Type B pancreatic cell (in vitro differentiated cells): ENCODE data around the gene CCDC183. TPM values are rescaled to one million over a fixed set of nuclear protein-coding genes. Genes with fewer than 3 reads are reported as not detected.
"Not testable (repeated sequence)": the region's sequence is repeated elsewhere in the genome, so short reads cannot be mapped to it uniquely, and the experiment has no call there.

Experiments used
- DNase-seq: peaks from one replicate; pipeline ENCODE4 v3.0.0; 2021; ENCODE audit warnings: mixed read lengths; ENCODE audit not compliant: unreplicated experiment; ENCODE audit errors: extremely low spot score
- H3K27ac Mint-ChIP-seq: 2 replicates; pipeline ENCODE4 v1.8.0; 2021; ENCODE audit warnings: mild to moderate bottlenecking, mixed read lengths
- H3K27me3 Mint-ChIP-seq: 2 replicates; pipeline ENCODE4 v1.8.0; 2021; ENCODE audit warnings: mixed read lengths
- H3K36me3 Mint-ChIP-seq: 2 replicates; pipeline ENCODE4 v1.8.0; 2021; ENCODE audit warnings: mixed read lengths
- H3K4me1 Mint-ChIP-seq: one replicate; pipeline ENCODE4 v1.8.0; 2021; ENCODE audit warnings: mixed read lengths; ENCODE audit not compliant: unreplicated experiment
- H3K4me3 Mint-ChIP-seq: 2 replicates; pipeline ENCODE4 v1.8.0; 2021; ENCODE audit warnings: mild to moderate bottlenecking, mixed read lengths
- H3K9me3 Mint-ChIP-seq: 2 replicates; pipeline ENCODE4 v1.8.0; 2021; ENCODE audit warnings: mixed read lengths
- CTCF ChIP-seq: fragments of 200-600 bp; sonication (generic); conservative IDR thresholded peaks from 2 replicates; pipeline ENCODE4 v1.5.0; 2021; ENCODE audit warnings: antibody characterized with exemption, mild to moderate bottlenecking
- total RNA-seq: library from RNA; stranded (reverse); gene quantifications from 2 replicates; pipeline ENCODE4 v1.2.1, GENCODE V29; 2021; ENCODE audit warnings: low replicate concordance

Gene CCDC183
- total RNA-seq, 1 donor from 2014 or later = 2.9 TPM

- H3K4me3 Mint-ChIP-seq = no peak overlapping the region
- no peak overlapping the region for H3K27ac Mint-ChIP-seq
Measured at GRCh38 chr9:136835932-136836904, 40.1 kb downstream of the CCDC183 start.

GRCh38 chr9:136837146-136837855 lies 41.2 kb downstream of the CCDC183 start:
- Mint-ChIP-seq H3K36me3 (no peaks in the 10 kb centered on the region), H3K27ac (no peak overlapping the region), H3K4me3 (no peak overlapping the region), H3K27me3 (no peaks in the 10 kb centered on the region), H3K4me1 (peaks cover 6% of the 10 kb centered on the region), H3K9me3 (no peaks in the 10 kb centered on the region)
- no peak for TF ChIP-seq CTCF
- DNase-seq = no peak

More at GRCh38 chr9:136835932-136836904, 40.1 kb downstream of the CCDC183 start:
- Mint-ChIP-seq H3K4me1 (peaks cover 6% of the 10 kb centered on the region), H3K9me3 (no peaks in the 10 kb centered on the region), H3K36me3 (no peaks in the 10 kb centered on the region), H3K27me3 (no peaks in the 10 kb centered on the region)
- TF ChIP-seq CTCF = no peak
- DNase-seq = no peak

- H3K4me1 Mint-ChIP-seq, DNase-seq, H3K9me3 Mint-ChIP-seq, H3K36me3 Mint-ChIP-seq, H3K27me3 Mint-ChIP-seq, H3K27ac Mint-ChIP-seq, H3K4me3 Mint-ChIP-seq: not testable (repeated sequence)
Measured at GRCh38 chr9:136837856-136838277, 41.7 kb downstream of the CCDC183 start.

- Mint-ChIP-seq H3K27ac (peak overlapping the region; percentile 36), H3K36me3 (no peaks in the 10 kb centered on the region), H3K27me3 (no peaks in the 10 kb centered on the region), H3K4me3 (peak overlapping the region; percentile 25), H3K9me3 (no peaks in the 10 kb centered on the region), H3K4me1 (peaks cover 6% of the 10 kb centered on the region)
- no peak for TF ChIP-seq CTCF
- no peak for DNase-seq
Measured at GRCh38 chr9:136838314-136839228, 42.4 kb downstream of the CCDC183 start.

GRCh38 chr9:136839229-136840139 lies 43.3 kb downstream of the CCDC183 start:
- Mint-ChIP-seq H3K27me3 (no peaks in the 10 kb centered on the region), H3K4me3 (peak overlapping the region; percentile 48), H3K27ac (peak overlapping the region; percentile 52), H3K9me3 (no peaks in the 10 kb centered on the region), H3K4me1 (peaks cover 6% of the 10 kb centered on the region), H3K36me3 (no peaks in the 10 kb centered on the region)
- no peak for TF ChIP-seq CTCF
- DNase-seq = no peak
